ENCODE measurements around the gene DAPK1.

GRCh38 chr9:87498046-87498810 is 561 bp downstream of the DAPK1 start:
- TF ChIP-seq CTCF (IDR thresholded peaks at IDR 0.05) = no peak
- TF ChIP-seq EZH2 (IDR thresholded peaks at IDR 0.05; ENCODE audit: borderline replicate concordance, insufficient read depth, low read depth, low read length, poor library complexity, severe bottlenecking) = no peak
